IPS-11a (cell line): ENCODE data around the gene WWC1.

Experiments used
- H3K4me3 ChIP-seq: one replicate; pipeline ENCODE4 v1.5.1; 2013; ENCODE audit warnings: low read depth, low read length, control low read depth

Gene WWC1

DNA sequence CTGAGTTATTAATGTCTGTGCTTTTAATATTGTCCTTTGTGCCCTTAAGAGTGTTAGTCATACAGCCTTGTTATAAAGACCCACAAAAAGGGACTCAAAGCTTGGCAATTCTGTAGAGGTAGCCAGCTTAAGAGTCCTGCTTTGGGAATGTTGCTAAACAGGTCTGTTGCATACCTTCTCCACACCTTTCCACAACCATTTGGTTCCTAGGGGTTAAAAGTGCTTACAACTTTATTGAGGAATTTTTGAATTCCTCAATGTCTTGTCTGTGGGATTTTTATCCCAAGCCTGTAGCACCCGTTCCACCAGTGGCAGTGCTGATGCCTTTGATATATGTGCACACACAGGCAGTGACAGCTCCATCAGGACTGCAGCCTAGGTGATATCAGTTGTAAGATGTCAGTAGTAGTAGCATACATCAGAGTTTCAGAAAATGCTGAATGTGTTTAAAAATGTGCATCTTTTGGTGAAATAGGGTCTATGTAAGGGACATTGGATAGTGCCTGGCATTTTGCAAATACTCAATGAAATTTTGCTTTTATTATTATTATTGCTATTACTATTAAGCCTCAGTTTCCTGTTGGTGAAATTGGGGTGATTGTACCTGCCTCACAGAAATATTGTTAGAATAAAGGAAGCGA lies 68.5 kb downstream of the WWC1 start:
- no peak overlapping the region for H3K4me3 ChIP-seq

DNA sequence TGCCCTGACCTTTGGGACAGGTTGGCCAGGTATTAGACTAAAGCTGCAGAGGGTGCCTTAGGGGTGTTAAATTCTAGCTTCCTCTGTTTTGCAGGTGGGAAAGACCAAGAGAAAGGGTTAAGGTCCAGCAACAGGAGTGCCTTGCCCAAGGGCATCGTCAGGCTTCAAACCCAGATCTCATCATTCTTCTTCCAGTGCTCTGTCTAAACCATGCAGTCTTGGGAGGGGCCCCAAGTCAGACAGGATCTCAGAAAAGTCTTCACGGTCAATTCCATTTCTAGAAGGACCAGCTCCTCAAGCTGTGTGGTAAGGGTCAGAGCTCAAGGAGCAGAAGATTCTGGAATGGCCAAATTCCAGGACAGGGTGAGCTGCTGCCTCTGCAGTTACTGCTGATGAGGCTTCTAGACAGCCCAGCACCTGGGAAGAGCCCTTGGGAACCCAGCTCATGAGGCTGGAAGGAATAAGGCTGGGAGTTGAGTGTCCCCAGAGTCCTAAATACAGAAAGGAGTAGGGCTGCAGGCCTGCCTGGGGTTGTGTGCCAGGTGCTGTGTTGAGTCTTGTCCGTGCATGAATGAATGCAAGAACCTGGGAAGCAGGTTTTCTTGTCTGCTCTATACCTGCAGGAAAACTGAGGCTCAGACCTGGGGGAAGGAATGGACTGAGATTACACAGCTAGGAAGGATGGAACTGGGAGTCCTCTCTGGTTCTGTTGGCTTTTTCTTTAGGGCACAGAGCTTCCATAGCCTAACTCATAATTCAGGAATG lies 69.3 kb downstream of the WWC1 start:
- no peak overlapping the region for H3K4me3 ChIP-seq

DNA sequence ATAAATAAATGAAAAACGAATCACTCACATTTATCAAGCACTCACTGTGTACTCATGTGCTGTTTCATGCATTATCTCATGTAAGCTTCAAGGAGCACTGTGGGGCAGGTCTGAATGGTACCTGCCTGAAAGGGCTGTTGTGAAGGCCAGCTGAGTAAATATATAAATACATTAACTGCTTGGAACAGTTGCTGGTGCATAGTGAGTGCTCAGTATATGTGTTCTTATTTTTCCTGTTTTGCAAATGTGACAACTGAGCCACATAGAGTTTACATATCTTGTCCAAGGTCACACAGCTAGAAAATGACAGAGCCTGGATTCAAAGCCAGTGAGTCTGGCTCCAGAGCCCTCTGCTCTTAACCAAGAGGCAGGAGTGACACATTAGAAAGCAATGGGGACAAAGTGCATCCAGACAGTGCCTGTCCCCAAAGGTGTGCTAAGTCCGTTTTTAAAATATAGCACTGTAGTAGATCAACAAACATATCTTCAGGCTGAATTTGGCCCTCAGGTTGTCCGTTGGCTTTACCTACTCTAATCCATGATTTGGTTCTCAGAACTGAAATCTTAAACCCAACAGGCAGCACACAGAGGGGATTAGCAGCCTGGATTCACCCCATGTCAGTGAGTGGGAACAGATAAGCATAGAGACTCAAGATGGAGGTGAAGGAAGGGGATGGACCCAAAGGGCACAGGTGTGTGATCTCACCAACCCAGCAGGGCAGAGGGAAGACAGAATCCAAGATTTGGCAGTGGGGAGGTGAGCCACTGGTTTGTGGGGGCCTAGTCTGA lies 70.8 kb downstream of the WWC1 start:
- no peak overlapping the region for H3K4me3 ChIP-seq

DNA sequence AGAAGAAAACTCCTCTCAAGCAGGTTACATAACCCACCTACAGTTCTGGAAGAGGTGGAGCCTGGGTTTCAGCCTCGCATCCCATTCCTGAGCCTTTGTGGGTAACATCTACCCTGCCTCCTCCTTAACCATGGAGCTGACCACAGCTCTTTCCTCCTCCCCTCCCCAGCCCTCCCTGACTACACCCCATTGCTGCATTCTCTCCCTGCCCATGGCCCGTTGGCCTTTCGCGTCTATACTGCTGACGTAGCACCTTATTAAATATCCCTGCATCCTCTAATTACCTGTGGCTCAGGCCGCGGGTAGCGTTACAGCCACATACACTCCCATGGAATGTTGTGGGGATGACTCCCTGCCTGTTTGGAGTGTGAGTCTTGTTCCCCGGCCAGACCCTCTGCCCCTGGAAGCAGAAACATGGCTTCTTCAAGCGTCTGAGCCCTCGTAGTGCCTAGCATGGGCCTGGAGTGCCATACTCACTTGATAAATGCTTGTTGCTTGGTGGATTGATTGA lies 72.8 kb downstream of the WWC1 start:
- H3K4me3 ChIP-seq, result no peak overlapping the region

DNA sequence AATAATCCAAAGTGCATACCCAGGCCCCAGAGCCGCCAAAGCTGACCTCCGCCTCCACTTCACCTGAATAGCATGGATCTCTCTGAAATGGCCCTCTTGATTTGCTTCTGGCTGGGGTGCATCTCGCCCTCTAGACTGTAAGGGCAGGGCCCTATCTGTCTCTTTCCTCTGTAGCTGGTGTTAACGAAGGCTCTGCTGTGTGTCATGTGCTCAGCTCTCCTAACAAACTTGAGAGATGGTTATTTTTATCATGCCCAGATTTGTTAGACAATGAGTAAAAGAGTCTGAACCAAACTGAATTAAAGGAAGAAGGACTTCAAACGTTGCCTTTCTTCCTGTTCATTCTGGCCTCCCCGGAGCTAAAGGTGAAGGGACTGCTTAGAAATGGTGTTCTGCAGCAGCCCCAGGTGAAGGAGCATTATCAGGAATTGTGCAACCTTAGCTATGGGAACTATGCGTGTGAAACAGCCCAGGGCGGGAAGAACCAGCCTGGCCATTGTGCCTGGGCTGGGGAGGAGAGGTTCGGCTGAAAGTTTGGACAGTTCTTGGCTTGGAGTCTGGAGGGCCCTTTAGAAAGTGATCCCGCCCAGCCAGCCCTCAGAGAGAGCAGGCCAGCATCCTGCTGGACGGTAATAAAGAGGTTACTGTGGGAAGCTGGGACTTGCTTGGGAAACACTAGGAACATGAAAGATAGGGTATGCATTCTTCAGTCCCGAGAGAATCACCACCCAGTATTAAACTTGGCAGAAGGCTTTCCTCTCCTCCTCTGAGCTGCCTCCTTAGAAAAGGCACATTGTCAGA lies 73.5 kb downstream of the WWC1 start:
- H3K4me3 ChIP-seq, result no peak overlapping the region

DNA sequence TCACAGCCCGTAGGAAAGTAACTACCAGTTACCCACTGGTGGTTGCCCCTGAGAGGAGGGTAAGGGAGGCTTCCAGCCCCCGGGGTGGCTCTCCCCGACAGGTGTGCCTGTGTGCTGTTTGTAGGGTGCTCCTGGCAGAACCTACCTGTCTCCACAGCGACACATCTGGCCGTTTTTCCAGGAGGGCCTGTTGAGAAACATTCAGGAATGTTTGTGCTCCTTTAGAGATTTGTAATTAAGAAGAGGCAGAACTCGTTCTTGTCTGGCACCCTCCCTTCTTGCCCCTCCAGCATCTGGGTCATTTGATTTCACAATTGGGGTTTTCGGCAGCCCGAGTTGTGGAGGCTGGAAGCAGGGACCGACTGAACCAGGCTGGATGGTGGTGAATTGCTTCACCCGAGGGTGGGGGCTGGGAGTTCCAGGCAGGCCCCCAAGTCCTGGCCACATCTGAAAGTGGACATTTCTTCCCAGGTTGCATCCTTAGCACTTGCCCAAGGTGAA lies 74.2 kb downstream of the WWC1 start:
- no peak overlapping the region for H3K4me3 ChIP-seq

DNA sequence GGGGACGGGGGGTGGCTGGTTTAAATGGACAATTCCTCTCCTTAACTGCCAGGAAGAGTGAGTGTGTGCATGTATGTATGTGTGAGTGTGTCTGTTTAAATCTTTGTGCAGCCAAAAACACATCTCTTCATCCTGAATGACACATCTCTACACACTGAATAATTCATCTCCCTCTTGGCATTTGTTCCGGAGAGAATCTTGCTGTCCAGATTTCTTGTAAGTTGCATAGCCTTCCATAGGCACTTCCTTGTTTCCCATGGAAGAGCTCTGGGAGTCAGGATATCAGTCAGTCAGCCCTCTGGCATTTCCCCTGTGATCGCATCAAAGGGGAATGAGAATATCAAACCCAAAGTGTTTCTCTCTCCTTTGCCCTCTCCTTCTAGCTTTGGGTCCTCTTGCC lies 74.7 kb downstream of the WWC1 start:
- no peak overlapping the region for H3K4me3 ChIP-seq

DNA sequence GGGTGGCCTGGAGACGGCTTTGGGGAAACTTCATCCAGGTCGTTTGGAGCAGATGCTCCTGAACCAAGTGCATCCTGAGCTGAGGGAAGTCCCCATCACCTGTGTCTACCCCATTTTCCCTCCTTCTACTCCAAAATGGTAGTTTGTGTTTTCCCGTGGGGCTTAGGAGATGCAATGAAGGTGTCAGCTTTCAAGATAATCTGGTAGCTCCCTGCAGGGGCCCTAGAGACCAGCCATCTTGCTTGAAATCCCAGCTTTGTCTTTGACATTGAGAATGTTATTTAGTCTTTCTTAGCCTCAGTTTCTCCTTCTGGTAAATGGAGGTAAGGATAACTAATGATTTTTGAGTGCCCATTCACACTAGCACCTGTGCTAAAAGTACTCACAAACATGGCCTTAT lies 77.4 kb downstream of the WWC1 start:
- no peak overlapping the region for H3K4me3 ChIP-seq

DNA sequence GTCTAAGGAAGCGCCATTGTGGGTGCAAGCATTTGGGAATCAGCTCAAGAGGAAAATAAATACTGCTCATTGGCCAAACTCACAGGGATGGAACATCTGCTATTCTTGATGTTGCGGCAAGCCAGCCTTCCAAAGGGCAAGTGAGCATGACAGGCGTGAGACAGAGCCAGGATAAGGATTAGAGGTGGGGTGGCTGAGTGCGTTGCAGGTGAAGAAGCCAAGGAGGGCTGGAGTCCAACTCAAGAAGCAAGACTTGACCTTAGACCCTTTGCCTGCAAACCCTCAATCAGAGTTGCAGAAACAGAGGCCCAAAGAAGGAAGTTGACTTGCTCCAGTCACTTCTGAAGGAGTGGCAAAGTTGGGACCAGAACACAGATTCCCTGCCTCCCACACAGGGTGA lies 79.4 kb downstream of the WWC1 start:
- H3K4me3 ChIP-seq, result no peak overlapping the region

DNA sequence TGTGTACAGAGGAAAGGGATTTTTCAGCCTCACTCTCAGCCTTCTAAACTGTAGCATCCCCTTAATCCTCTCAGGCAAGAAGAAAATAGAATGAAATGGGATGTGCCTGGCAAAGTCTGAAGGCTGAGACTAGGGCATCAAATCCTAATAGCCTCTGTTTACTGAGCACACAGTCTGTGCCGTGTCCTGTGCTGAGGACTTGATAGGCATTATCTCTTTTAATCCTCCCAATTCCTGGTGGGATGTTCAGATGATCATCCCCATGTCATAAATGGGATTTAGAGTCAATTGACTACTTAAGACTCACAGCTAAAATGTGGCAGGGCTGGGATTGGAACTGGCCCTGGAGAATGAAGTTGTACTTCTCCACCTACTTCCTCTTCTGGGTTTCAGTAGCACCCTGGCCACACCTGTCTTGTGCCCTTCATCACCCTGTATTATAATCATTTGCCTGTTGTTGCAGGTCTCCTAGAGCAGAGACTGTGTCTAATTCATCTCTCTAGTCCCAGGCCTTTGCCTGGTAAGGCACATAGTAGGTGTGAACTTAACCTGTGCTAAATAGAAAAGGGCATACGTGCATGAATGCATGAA lies 81.0 kb downstream of the WWC1 start:
- H3K4me3 ChIP-seq, result no peak overlapping the region

DNA sequence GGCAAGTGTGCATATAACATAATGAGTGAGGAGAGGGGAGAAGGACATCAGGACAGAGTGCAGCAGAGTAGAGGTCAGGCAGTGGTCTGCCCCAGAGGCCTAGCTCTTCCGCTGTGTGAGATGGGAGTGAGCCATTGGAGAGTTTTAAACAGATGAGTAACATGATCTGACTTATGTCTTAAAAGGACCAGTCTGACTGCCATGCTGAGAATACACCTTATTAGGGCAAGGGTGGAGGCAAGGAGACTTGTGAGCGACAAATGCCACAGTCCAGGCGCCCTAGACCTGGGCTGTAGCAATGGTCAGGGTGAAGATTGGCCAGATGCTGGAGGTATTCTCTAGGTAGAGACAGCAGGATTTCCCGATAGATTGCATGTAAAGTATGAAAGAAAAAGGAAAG lies 83.1 kb downstream of the WWC1 start:
- H3K4me3 ChIP-seq, result no peak overlapping the region

DNA sequence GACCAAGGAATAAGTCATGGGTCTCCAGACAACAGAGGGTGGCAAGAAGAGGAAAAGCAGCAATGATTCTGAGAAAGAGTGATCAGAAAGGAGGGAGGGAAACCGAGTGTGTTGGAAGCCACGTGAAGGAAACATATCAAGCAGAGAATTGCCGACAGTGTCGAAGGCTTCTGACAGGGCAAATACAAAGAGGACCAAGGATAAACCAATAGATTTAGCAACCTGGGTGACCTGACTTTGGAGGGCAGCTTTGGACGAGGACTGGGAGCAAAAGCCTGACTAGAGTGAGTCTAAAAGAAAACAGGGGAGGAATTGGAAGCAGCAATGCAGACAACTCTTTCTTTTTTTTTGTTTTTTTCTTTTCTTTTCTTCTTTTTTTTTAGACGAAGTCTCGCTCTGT lies 83.8 kb downstream of the WWC1 start:
- no peak overlapping the region for H3K4me3 ChIP-seq

DNA sequence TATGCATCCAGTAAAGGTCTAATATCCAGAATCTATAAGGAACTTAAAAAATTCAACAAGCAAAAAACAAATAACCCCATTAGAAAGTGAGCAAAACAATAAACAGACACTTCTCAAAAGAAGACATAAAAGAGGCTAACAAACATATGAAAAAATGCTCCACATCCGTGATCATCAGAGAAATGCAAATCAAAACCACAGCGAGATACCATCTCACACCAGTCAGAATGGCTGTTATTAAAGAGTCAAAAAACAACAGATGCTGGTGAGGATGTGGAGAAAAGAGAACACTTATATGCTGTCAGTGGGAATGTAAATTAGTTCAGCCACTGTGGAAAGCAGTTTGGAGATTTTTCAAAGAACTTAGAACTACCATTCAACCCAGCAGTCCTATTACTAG lies 86.1 kb downstream of the WWC1 start:
- no peak overlapping the region for H3K4me3 ChIP-seq

DNA sequence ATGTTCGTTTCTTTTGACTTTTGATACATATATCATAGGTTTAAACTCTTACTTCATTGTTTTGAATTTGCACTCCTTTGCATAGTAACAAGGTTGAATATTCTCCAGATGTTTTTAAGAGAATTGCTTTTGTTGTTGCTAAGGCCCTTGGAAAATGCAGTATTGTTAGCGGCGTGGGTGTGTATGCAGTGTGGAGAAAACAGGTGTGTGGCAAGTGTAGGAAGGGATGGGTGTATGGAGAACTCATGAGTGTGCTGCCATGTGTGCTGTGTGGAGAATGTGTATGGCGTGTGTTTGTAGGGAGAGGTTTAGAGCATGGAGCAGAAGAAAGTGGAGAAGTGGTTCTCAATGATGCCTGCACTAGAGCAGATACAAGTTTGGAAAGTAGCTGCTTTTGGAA lies 87.3 kb downstream of the WWC1 start:
- H3K4me3 ChIP-seq, result no peak overlapping the region

DNA sequence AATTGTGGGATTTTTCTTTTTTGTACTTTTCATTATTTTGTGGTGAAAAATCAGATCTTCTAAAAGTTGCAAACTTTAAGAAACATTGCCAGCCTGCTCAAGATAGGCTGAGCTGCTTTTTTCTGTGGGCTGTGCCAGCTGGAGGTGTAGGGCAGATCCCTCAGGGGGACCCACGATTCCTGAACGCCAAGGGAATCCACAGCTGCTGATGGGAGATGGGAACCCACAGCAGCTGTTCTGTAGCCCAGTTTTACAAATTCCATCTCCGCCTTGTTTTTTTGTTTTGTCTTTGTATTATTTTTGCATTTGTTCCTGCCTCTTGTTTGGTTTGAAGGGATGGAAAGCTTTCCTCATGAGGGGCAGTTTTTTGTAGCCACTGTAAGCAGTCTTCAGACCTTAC lies 91.0 kb downstream of the WWC1 start:
- H3K4me3 ChIP-seq, result no peak overlapping the region

DNA sequence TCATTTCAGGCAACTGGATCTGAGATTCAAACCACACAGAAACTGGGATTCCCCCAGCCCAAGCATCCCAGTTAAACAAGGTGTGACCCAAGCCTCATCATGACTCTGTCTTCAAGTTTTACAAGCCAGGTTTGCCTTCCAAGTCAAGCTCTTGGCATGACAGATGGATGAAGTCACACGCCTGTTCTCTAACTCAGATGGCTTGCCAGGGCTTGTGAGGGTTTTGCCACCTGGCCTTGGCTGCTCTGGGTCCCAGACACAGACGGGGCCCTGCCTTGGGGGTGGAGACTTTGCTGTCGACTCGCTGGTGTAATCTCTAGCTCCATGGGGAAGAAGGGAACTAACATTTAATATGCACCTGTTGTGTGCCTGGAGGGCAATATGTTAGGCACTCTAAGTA lies 99.0 kb downstream of the WWC1 start:
- H3K4me3 ChIP-seq, result no peak overlapping the region

DNA sequence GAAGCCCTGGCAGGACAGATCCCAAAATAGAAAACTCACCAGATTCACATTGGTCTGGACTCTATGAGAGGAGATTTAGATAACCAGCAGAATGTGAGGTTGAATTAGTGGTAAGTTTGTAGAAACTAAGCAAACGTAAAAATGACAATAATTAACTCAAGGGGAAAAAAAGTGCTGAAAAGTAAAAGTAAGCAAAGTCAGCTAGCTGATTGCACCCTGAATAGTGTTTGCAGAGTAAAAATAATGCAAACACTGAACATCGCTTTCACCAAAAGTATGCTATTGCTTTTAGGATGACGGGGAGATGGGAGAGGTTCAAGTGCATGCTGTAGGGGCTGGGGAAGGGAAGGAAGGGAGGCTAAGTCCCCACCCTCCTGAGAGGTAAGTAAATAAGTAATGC lies 102.3 kb downstream of the WWC1 start:
- no peak overlapping the region for H3K4me3 ChIP-seq

DNA sequence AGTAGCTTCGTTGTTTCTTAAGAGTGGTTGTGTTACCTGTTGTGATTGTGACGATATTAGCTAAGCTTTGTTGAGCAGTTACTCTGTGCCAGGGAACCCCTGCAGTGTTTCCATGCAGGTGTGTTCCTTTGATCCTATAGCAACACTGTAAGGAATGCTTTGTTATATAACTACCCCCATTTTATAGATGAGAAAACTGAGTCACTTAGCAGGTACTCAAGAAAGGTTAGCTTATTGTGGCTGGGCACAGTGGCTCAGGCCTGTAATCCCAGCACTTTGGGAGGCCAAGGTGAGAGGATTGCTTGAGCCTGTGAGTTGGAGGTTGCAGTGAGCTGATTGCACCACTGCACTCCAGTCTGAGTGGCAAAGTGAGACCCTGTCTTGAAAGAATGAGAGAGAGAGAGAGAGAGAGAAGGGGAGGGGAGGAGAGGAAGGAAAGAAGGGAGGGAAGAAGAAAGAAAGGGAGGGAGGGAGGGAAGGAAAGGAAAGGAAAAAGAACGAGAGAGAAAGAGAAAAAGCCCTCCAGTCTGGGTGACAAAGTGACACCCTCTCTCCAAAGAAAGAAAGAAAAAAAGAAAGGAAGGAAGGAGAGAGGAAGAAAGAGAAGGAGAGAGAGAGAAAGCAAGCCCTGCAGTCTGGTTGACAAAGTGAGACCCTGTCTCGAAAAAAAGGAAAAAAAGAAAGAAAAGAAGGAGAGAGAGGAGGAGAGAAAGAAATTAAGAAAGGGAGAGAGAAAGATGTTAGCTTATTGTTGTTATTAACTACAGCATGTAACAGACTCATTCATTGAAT lies 109.2 kb downstream of the WWC1 start:
- no peak overlapping the region for H3K4me3 ChIP-seq

DNA sequence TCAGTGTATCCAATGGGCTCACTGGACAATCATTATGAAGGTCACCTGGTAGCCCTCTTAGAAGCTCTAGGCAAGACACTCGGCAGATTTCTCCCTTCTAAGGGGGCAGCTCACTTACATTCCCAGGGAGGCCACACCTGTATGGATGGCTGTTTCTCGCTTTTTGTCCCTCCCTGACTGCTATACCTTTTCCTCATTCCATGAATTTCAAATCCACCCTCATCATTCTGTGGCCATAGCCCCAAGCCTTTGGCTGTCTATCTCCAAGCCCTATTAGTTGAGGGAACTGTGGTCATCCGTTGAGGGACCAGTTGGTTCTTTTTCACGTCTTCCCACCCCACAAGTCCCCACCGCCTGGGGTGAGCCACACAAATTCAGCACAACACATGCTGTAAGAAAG lies 109.8 kb downstream of the WWC1 start:
- H3K4me3 ChIP-seq, result no peak overlapping the region

DNA sequence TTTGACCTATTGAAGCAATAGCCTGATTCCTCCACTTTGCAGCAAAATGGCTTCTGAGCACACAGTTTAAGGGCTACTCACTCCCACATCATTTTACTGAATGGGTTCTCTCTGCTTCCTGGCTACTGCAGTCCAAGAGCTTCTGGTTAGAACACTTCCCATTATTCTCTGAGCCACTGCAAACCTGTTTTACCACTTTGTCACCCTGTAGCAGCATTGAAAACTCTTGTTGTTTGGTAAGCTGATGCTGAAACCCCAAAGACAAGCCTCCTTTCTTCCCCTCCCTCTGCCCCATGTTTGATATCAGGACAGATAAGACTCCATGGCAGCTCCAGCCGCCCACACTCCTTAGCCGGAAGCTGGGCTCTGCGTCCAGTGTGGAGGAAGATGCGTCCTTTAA lies 110.4 kb downstream of the WWC1 start:
- H3K4me3 ChIP-seq, result no peak overlapping the region
